Peyer's patch (tissue), 4 donors: ENCODE data around the gene CDCA7. TPM values are rescaled to one million over a fixed set of nuclear protein-coding genes. Genes with fewer than 3 reads are reported as not detected.

Experiments used
- DNase-seq, 3 donors: peaks; one replicate each; pipeline ENCODE4 v3.0.0-alpha.2; 2017 to 2019
- H3K27ac ChIP-seq, 4 donors: fragments of 200-600 bp; sonication (generic); one replicate each; pipeline ENCODE4 v1.5.1; 2016 to 2019
- H3K27me3 ChIP-seq, 2 donors: fragments of 200-600 bp; sonication (generic); one replicate each; pipeline ENCODE4 v1.5.1; 2019
- H3K36me3 ChIP-seq, 3 donors: fragments of 200-600 bp; sonication (generic); one replicate each; pipeline ENCODE4 v1.5.1; 2016 to 2019
- H3K4me1 ChIP-seq, 4 donors: fragments of 200-600 bp; sonication (generic); one replicate each; pipeline ENCODE4 v1.5.1; 2016 to 2019
- H3K4me3 ChIP-seq, 4 donors: fragments of 200-600 bp; sonication (generic); 1 replicate in 3 of 4; 2 replicates in 1 of 4; pipeline ENCODE4 v1.5.1; 2016 to 2019; ENCODE audit warnings: mild to moderate bottlenecking in 1 of 4
- H3K9me3 ChIP-seq, 4 donors: fragments of 200-600 bp; sonication (generic); one replicate each; pipeline ENCODE4 v1.5.1; 2016 to 2019; ENCODE audit warnings: mild to moderate bottlenecking in 1 of 4
- CTCF ChIP-seq, 6 experiments: fragments of 450-650 bp in 4 of 6; fragments of 200-600 bp in 2 of 6; sonication (generic) in 1 of 6; IDR thresholded peaks; one replicate each; pipeline ENCODE4 v1.5.1; 2017 to 2019; ENCODE audit warnings: antibody characterized with exemption in 6 of 6, mild to moderate bottlenecking in 3 of 6, moderate library complexity in 1 of 6
- POLR2A ChIP-seq, 2 donors: fragments of 450-650 bp; IDR thresholded peaks; one replicate each; pipeline ENCODE4 v1.5.1; 2017; ENCODE audit warnings: antibody characterized with exemption in 2 of 2, mild to moderate bottlenecking in 2 of 2, moderate library complexity in 2 of 2
- total RNA-seq, 4 donors: library from RNA; depleted of rRNA; stranded (reverse); fragments of >200 nt; gene quantifications; one replicate each; pipeline ENCODE4 v1.1.0, GENCODE V29; 2016

The CDCA7 gene
- total RNA-seq, 4 donors from 2014 or later, result 18.4 to 152 (median 46.1) TPM

- Histone ChIP-seq H3K9me3 (peaks cover 0 to 16% (median 0%) of the 10 kb centered on the region in 4 donors), H3K27ac (no peak overlapping the region), H3K36me3 (no peaks in the 10 kb centered on the region), H3K4me1 (no peaks in the 10 kb centered on the region), H3K4me3 (no peak overlapping the region), H3K27me3 (no peaks in the 10 kb centered on the region)
- DNase-seq, result no peak
- TF ChIP-seq CTCF (IDR thresholded peaks at IDR 0.05), result no peak
- TF ChIP-seq POLR2A (IDR thresholded peaks at IDR 0.05), result no peak
These were observed 7.1 kb upstream of the CDCA7 start for GRCh38 chr2:173347305-173348168.

- Histone ChIP-seq H3K4me1 (peaks cover 0 to 2% (median 0%) of the 10 kb centered on the region in 4 donors), H3K27me3 (no peaks in the 10 kb centered on the region), H3K27ac (no peak overlapping the region), H3K4me3 (no peak overlapping the region), H3K36me3 (no peaks in the 10 kb centered on the region), H3K9me3 (peaks cover 0 to 16% (median 0%) of the 10 kb centered on the region in 4 donors)
- DNase-seq, result no peak
- no peak for TF ChIP-seq POLR2A (IDR thresholded peaks at IDR 0.05)
- no peak for TF ChIP-seq CTCF (IDR thresholded peaks at IDR 0.05)
These were observed 5.4 kb upstream of the CDCA7 start for GRCh38 chr2:173349287-173349686.

GRCh38 chr2:173350383-173350782, 4.3 kb upstream of the CDCA7 start:
- Histone ChIP-seq H3K36me3 (no peaks in the 10 kb centered on the region), H3K27ac (no peak overlapping the region), H3K4me1 (peaks cover 0 to 12% (median 1%) of the 10 kb centered on the region in 4 donors), H3K9me3 (peaks cover 0 to 12% (median 0%) of the 10 kb centered on the region in 4 donors), H3K4me3 (no peak overlapping the region), H3K27me3 (no peaks in the 10 kb centered on the region)
- no peak for TF ChIP-seq CTCF (IDR thresholded peaks at IDR 0.05)
- TF ChIP-seq POLR2A (IDR thresholded peaks at IDR 0.05), result no peak
- no peak for DNase-seq

GRCh38 chr2:173351879-173352278, 2.8 kb upstream of the CDCA7 start:
- no peak for DNase-seq
- Histone ChIP-seq H3K27me3 (no peaks in the 10 kb centered on the region), H3K27ac (no peak overlapping the region), H3K36me3 (no peaks in the 10 kb centered on the region), H3K4me1 (peaks cover 0 to 12% (median 1%) of the 10 kb centered on the region in 4 donors), H3K4me3 (no peak overlapping the region), H3K9me3 (no peaks in the 10 kb centered on the region)
- TF ChIP-seq CTCF (IDR thresholded peaks at IDR 0.05) (no peak), POLR2A (IDR thresholded peaks at IDR 0.05) (no peak)

GRCh38 chr2:173353556-173353955, 1.1 kb upstream of the CDCA7 start:
- peaks cover 0 to 12% (median 1%) of the 10 kb centered on the region in 4 donors for H3K4me1 ChIP-seq
- no peak for DNase-seq
- no peak for TF ChIP-seq POLR2A (IDR thresholded peaks at IDR 0.05)
- no peak for TF ChIP-seq CTCF (IDR thresholded peaks at IDR 0.05)
- no peaks in the 10 kb centered on the region for H3K27me3 ChIP-seq
- no peak overlapping the region for H3K4me3 ChIP-seq
- H3K36me3 ChIP-seq, result no peaks in the 10 kb centered on the region
- no peak overlapping the region for H3K27ac ChIP-seq
- H3K9me3 ChIP-seq, result no peaks in the 10 kb centered on the region
